Duodenal mucosa (tissue), 2 donors: ENCODE data around the gene ARL4C.

Source experiments
- H3K27ac ChIP-seq: one replicate; pipeline ENCODE4 v1.7.0; 2013; ENCODE audit warnings: low read depth, low read length
- H3K27me3 ChIP-seq, 2 donors: one replicate each; pipeline ENCODE4 v1.7.0; 2013; ENCODE audit warnings: low read length in 2 of 2, control low read depth in 1 of 2; ENCODE audit not compliant: insufficient read depth in 2 of 2, control insufficient read depth in 1 of 2
- H3K36me3 ChIP-seq, 2 donors: one replicate each; pipeline ENCODE4 v1.7.0; 2013; ENCODE audit warnings: low read length in 2 of 2, control low read depth in 1 of 2; ENCODE audit not compliant: insufficient read depth in 2 of 2, control insufficient read depth in 1 of 2
- H3K4me1 ChIP-seq, 2 donors: one replicate each; pipeline ENCODE4 v1.7.0; 2013; ENCODE audit warnings: low read length in 2 of 2, control low read depth in 1 of 2; ENCODE audit not compliant: insufficient read depth in 2 of 2, control insufficient read depth in 1 of 2
- H3K4me3 ChIP-seq, 2 donors: one replicate each; pipeline ENCODE4 v1.7.0; 2013; ENCODE audit warnings: low read length in 2 of 2, low read depth in 1 of 2
- H3K9ac ChIP-seq, 2 donors: one replicate each; pipeline ENCODE4 v1.7.0; 2013; ENCODE audit warnings: low read length in 2 of 2, low read depth in 1 of 2
- H3K9me3 ChIP-seq, 2 donors: one replicate each; pipeline ENCODE4 v1.7.0; 2013; ENCODE audit warnings: low read length in 2 of 2, control low read depth in 1 of 2; ENCODE audit not compliant: control insufficient read depth in 1 of 2

ARL4C gene

DNA sequence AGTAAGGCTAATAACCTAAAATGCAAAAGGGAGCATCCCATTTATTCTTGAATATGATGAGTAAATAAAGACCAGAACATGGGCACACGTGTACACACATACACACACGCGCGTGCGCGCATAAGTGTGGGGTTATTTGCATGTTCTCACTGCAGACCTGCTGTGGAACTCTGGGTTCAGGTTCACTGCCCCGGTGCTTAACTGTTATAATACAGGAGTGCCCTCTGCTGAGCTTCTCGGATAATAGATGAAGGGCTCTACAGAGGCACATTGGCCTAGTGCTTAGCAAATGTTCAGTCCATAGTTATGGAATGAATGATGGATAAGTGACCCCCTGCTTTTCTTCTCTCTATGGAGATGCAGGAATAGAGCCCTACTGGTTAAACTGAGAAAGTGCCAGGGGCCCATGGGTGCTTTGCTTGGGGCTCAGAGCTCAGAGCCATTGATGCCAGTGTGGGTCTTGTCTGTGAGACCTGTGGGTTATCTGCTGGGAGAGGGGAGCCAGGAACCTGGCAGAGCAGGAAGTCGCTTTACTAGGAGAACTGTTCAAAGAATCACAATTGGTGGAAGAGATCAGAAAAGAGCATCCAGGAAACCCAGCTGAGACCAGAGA is 3.6 kb upstream of the ARL4C start:
- H3K36me3 ChIP-seq, result no peaks in the 10 kb centered on the region
- peaks cover 8 to 13% of the 10 kb centered on the region in 2 donors for H3K27me3 ChIP-seq
- H3K9ac ChIP-seq, result no peak overlapping the region
- no peaks in the 10 kb centered on the region for H3K9me3 ChIP-seq
- H3K27ac ChIP-seq, result no peak overlapping the region
- H3K4me3 ChIP-seq, result no peak overlapping the region
- H3K4me1 ChIP-seq, result peaks cover 8 to 12% of the 10 kb centered on the region in 2 donors

DNA sequence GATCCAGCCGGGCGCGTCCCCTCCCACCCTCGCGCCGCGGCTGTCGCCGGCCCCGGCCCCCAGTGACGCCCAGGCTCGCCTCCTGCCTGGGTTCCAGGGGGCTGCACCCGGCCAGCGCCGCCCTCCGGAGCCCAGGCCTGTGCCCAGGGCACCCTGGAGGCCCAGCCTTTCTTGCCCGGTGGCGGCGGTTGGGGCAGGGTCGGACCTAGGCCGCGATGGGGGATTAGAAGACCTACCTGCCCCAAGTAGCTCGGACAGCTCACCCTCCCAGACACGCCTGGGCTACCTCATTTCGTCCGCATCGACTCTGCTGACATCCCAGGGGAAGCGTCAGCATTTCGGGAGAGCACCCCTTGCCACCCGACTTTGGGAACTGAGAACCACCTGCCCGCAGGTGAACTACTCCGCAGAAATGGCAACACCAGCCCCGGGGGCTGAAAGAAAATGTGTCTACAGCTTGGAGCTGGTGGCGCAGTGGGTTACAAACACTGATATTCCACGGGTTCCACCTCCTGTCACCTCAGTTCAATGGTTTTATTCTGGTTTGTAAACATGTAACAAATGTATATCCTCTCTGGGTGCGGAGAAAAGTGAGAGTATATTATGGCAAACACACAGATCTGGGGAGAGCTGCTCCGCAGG is 834 bp upstream of the ARL4C start:
- Histone ChIP-seq H3K9ac (no peak overlapping the region), H3K36me3 (no peaks in the 10 kb centered on the region), H3K27ac (no peak overlapping the region), H3K9me3 (no peaks in the 10 kb centered on the region), H3K4me3 (peak overlapping the region in 1 of 2 donors; percentile 28), H3K4me1 (peaks cover 9 to 15% of the 10 kb centered on the region in 2 donors), H3K27me3 (peaks cover 12 to 18% of the 10 kb centered on the region in 2 donors)

DNA sequence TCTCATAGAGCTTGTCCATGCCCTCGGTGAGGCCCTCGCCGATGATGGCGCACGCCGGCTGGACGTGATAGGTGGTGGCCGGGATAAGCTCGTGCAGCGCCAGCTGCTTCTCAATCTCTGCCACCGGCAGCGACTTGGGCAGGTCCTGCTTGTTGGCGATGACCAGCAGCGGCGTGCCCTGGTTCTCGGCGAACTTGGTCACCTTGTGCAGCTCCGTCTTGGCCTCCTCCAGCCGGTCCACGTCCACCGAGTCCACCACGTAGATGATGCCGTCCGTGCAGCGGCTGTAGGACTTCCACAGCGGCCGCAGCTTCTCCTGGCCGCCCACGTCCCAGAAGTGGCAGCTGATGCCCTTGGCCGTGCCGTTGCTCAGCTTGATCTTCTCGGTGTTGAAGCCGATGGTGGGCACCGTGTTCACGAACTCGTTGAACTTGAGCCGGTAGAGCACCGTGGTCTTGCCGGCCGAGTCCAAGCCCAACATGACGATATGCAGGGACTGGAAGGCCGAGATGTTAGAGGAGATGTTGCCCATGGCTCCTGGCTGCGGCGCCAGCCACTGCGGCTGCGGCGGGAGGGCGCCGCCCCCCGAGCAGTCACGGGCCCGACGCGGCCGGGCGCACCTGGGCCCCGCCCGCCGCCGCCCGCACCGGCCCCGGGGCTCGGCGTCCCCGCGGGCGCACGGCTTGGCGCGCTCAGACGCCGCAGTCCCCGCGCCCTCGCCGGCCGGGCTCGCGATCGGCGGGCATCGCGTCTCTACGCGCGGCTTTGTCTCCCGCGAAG is 636 bp downstream of the ARL4C start:
- no peaks in the 10 kb centered on the region for H3K36me3 ChIP-seq
- H3K27ac ChIP-seq, result peak overlapping the region; percentile 79
- H3K4me3 ChIP-seq, result peak overlapping the region; percentile 75 to 90
- H3K9me3 ChIP-seq, result no peaks in the 10 kb centered on the region
- peaks cover 9 to 15% of the 10 kb centered on the region in 2 donors for H3K4me1 ChIP-seq
- peaks cover 12 to 18% of the 10 kb centered on the region in 2 donors for H3K27me3 ChIP-seq
- peak overlapping the region; percentile 74 to 76 for H3K9ac ChIP-seq

DNA sequence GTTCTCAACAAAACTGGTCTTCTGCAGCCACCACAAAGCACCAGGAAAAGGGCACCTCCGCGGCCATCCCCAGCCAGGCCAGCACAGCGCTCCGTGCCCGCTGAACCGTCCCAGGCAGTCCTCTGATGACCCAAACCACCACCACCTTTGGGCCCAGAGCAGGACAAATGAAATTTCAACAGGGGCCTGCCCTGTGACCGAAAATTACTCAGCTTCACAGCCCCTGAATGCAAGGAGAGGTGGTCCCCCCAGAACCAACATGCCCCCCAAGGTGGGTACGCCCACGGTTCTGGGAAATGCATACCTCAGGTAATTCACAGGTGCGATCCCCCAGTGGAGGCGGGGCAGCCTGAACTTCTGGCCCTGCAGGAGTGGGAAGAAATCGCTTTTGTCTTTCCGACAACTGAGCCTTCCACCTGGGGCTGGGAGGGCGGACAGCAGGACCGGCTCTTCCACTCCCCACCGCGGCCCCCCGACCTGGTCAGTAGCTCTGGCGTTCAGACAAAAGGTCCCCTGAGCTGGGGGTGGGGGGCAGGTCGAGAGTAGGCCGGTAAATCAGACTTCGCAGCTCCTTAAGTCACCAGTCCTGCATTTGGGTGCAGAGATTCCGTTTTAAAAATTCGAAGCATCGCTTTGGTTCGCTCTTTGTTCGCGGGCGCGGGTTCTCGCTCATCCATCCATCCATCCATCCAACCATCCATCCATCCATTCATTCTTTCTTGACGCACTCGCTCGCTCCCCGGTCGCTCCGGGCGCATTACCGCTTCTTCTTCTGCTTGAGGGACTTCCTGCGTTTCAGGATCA is 1.4 kb downstream of the ARL4C start:
- peaks cover 9 to 15% of the 10 kb centered on the region in 2 donors for H3K4me1 ChIP-seq
- peak overlapping the region; percentile 74 to 76 for H3K9ac ChIP-seq
- no peaks in the 10 kb centered on the region for H3K36me3 ChIP-seq
- H3K27ac ChIP-seq, result peak overlapping the region; percentile 30
- H3K4me3 ChIP-seq, result peak overlapping the region; percentile 75 to 90
- H3K9me3 ChIP-seq, result no peaks in the 10 kb centered on the region
- peaks cover 12 to 18% of the 10 kb centered on the region in 2 donors for H3K27me3 ChIP-seq

DNA sequence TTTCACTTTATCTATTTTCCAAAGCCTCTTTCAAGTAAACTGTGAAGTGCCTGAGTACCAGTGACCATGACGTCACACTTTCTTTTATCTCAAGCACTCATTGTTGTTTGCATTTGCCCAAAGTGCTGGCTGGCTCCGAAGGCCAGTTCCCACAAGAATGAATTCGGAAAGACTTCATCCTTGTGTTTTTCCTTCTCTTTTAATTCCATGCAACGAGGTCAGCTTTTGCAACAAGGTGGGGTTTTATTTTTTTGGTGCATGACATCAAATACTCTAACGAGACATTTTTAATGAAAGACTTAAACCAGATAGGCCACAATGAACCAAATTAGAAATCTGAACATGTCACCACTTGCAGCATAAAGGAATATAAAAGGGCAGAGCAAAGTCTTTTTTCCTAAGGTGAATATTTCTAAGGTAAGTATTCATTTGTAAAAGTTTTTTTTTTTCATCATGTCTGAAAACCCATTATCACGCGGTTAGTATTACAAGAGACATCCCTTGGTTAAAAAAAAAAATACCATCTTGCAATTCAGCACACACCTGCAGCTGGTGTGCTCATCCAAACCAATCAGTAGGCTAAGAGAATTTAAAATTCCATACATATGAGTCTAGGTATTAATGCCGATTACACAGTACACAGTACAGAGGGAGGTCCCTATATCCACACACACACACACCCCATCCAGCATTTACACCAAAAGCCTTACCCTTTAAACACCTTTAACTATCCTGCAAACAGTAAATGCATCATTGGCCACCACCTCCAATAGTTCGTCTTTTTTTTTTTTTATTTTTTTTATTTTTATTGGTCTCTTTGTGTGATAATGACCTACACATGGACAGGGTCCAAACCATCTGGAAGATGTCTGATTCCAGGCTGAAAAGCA is 2.3 kb downstream of the ARL4C start:
- Histone ChIP-seq H3K9me3 (no peaks in the 10 kb centered on the region), H3K27ac (peak overlapping the region; percentile 11), H3K27me3 (peaks cover 12 to 18% of the 10 kb centered on the region in 2 donors), H3K9ac (peak overlapping the region; percentile 45 to 74), H3K4me1 (peaks cover 9 to 12% of the 10 kb centered on the region in 2 donors), H3K36me3 (no peaks in the 10 kb centered on the region), H3K4me3 (peak overlapping the region; percentile 75 to 90)

DNA sequence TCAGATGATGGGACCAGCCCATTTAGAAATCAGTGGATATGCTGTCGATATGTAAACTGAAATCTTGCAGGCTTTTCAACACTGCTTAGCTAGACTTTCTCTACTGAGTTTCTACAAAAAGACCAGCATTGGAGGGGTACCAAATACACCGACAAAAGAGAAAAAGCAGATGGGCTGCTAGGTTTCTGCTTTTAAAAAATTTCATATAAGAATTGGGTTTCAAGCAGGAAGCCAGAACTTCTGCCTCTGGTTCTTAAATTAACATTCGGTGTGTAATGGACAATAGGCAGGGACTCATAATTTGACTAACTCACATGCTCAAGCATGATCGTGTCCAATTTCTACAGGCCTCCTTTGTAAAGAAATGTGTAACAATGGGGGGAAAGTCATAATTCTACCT is 3.1 kb downstream of the ARL4C start:
- H3K27me3 ChIP-seq, result peaks cover 12 to 18% of the 10 kb centered on the region in 2 donors
- H3K4me1 ChIP-seq, result peaks cover 9 to 13% of the 10 kb centered on the region in 2 donors
- H3K9me3 ChIP-seq, result no peaks in the 10 kb centered on the region
- H3K9ac ChIP-seq, result peak overlapping the region in 1 of 2 donors; percentile 29
- H3K36me3 ChIP-seq, result no peaks in the 10 kb centered on the region
- no peak overlapping the region for H3K27ac ChIP-seq
- peak overlapping the region; percentile 37 to 45 for H3K4me3 ChIP-seq

DNA sequence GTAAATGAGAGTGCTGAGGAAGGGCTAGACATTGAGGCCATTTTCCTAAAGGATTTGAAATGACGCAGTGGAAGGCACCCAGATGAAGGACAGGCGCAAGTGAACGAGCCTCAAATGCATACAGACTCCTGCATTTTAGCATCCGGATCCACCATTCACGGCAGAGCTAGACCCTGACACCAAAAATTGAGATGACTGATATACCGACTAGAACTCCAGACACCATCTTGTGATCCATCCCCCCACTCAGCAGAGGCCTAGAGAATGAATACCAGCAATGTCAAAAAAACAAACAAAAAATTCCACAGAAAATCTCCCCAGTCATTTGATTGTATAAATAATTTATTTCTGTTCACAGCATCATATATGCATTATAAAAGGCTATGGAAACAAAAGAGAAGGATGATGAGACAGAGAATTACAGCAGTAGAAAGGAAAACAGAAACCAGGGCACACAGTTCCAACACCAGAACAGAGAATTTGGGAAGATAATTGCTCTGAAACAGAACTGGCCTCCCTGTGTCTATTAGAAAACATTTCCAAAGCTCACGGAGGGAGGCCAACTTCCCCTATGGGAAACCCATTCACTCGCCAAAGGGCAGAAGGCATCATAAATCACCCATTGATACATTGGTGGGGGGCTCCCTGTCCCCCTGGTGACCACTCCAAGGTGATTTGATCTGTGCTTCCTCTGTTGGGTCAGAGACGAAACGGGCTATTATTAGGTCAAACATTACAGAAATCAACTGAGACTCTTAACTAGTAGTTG is 4.0 kb downstream of the ARL4C start:
- H3K4me3 ChIP-seq, result peak overlapping the region; percentile 37 to 59
- no peak overlapping the region for H3K27ac ChIP-seq
- no peaks in the 10 kb centered on the region for H3K36me3 ChIP-seq
- H3K4me1 ChIP-seq, result peaks cover 9 to 21% of the 10 kb centered on the region in 2 donors
- no peaks in the 10 kb centered on the region for H3K9me3 ChIP-seq
- peak overlapping the region; percentile 26 to 29 for H3K9ac ChIP-seq
- peaks cover 12 to 18% of the 10 kb centered on the region in 2 donors for H3K27me3 ChIP-seq

DNA sequence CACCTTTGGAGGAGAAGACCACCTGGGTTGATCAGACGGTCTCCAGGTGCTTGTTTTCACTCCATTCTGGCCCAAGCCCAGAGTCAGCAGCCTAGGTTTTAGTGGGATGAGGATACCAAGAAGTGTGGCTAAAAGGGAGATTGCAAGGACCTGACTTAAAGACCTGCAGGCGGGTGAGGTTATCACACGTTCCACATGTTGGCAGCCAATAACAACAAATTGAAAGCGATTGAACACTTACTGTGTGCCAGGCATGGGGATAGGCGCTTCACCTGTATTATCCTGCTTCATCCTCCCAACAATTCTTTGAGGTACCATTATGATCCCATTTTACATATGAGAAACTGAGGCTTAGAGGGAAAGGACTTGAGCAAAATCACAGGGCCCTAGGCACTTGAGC is 5.0 kb downstream of the ARL4C start:
- Histone ChIP-seq H3K4me3 (peak overlapping the region in 1 of 2 donors; percentile 23), H3K9me3 (no peaks in the 10 kb centered on the region), H3K4me1 (peaks cover 9 to 23% of the 10 kb centered on the region in 2 donors), H3K36me3 (no peaks in the 10 kb centered on the region), H3K9ac (no peak overlapping the region), H3K27ac (no peak overlapping the region), H3K27me3 (peaks cover 12 to 18% of the 10 kb centered on the region in 2 donors)
